OCI-LY7 (cell line): ENCODE results near the gene ATP6V1E1. TPM values are rescaled to one million over a fixed set of nuclear protein-coding genes. Genes with fewer than 3 reads are reported as not detected.
"Not testable (repeated sequence)": the region's sequence is repeated elsewhere in the genome, so short reads cannot be mapped to it uniquely, and the experiment has no call there.

Source experiments
- BruUV-seq: library from RNA; stranded (reverse); fragments of 400-500 nt; replicated peaks from 2 replicates; lab custom pipeline; 2021; lab: Mats Ljungman, UMichigan
- CTCF ChIA-PET: fragments of 300-600 bp; sonication (Branson Sonifier 250); formaldehyde crosslinking; loops from one replicate; lab custom pipeline; 2022; ENCODE audit warnings: antibody characterized with exemption; ENCODE audit not compliant: unreplicated experiment; lab: Charles Lee
- POLR2A ChIA-PET: fragments of 300-600 bp; sonication (Branson Sonifier 250); formaldehyde crosslinking; loops from one replicate; lab custom pipeline; 2022; ENCODE audit warnings: antibody characterized with exemption; lab: Charles Lee
- DNase-seq: peaks from one replicate; pipeline ENCODE4 v3.0.0-alpha.2; 2015; ENCODE audit warnings: low spot score
- H2AFZ ChIP-seq: fragments of 200-600 bp; sonication (generic), shearing (Covaris generic); 2 replicates; pipeline ENCODE4 v1.6.1; 2014; ENCODE audit warnings: mild to moderate bottlenecking, antibody characterized with exemption, low read length, moderate library complexity
- H3K27ac ChIP-seq: fragments of 200-600 bp; sonication (generic); 2 replicates; pipeline ENCODE4 v1.5.1; 2014; ENCODE audit warnings: mixed run types, low read depth, mild to moderate bottlenecking, moderate library complexity, low read length, inconsistent platforms; ENCODE audit not compliant: poor library complexity, severe bottlenecking
- H3K36me3 ChIP-seq: fragments of 200-600 bp; sonication (generic); 2 replicates; pipeline ENCODE4 v1.6.1; 2014; ENCODE audit warnings: mild to moderate bottlenecking, antibody characterized with exemption, low read length, moderate library complexity, mixed read lengths; ENCODE audit not compliant: insufficient read depth
- H3K4me1 ChIP-seq: fragments of 200-600 bp; sonication (generic); 2 replicates; pipeline ENCODE4 v1.5.1; 2014; ENCODE audit warnings: mild to moderate bottlenecking, low read length; ENCODE audit not compliant: insufficient read depth, poor library complexity, severe bottlenecking
- H3K4me2 ChIP-seq: fragments of 200-600 bp; sonication (generic); 2 replicates; pipeline ENCODE4 v1.6.1; 2014; ENCODE audit warnings: mild to moderate bottlenecking, low read length
- H3K4me3 ChIP-seq: fragments of 200-600 bp; sonication (generic); 2 replicates; pipeline ENCODE4 v1.5.1; 2014; ENCODE audit warnings: mild to moderate bottlenecking, low read depth, low read length; ENCODE audit not compliant: poor library complexity, severe bottlenecking
- H3K79me2 ChIP-seq: fragments of 200-600 bp; sonication (generic); 2 replicates; pipeline ENCODE4 v1.6.1; 2016; ENCODE audit warnings: low read depth, mild to moderate bottlenecking, low read length, moderate library complexity, mixed read lengths; ENCODE audit not compliant: insufficient read depth
- H3K9me2 ChIP-seq: fragments of 200-600 bp; sonication (generic); 2 replicates; pipeline ENCODE4 v1.6.1; 2016; ENCODE audit warnings: mild to moderate bottlenecking, low read length, mixed read lengths; ENCODE audit not compliant: insufficient read depth
- H3K9me3 ChIP-seq: fragments of 200-600 bp; sonication (generic); 2 replicates; pipeline ENCODE4 v1.6.1; 2014; ENCODE audit warnings: mild to moderate bottlenecking, mixed run types, low read length, mixed read lengths
- H4K20me1 ChIP-seq: fragments of 200-600 bp; sonication (generic); 2 replicates; pipeline ENCODE4 v1.6.1; 2014; ENCODE audit warnings: mild to moderate bottlenecking, antibody characterized with exemption, low read length, moderate library complexity, mixed read lengths; ENCODE audit not compliant: insufficient read depth
- EZH2phosphoT487 ChIP-seq: fragments of 200-600 bp; sonication (generic); IDR thresholded peaks from 2 replicates; pipeline ENCODE4 v1.6.1; 2018; ENCODE audit warnings: low read depth, borderline replicate concordance, mild to moderate bottlenecking, mixed run types, antibody characterized with exemption, low read length, moderate library complexity, mixed read lengths
- intact Hi-C: fragments of 100-400 bp; cut with micrococcal nuclease; formaldehyde crosslinking; loops from one replicate; pipeline ENCODE4 v1.10.0; 2022; ENCODE audit not compliant: unreplicated experiment
- total RNA-seq, 2 experiments: library from RNA; depleted of rRNA in 1 of 2; stranded (reverse); fragments of >200 nt in 1 of 2; shearing (Covaris generic) in 1 of 2; gene quantifications; 2 replicates each; pipeline ENCODE4 v1.2.3, GENCODE V29; 2014 to 2022
- TF ChIP-seq, protein P1 (sequence below): fragments of 200-600 bp; sonication (generic); conservative IDR thresholded peaks from 2 replicates; pipeline ENCODE4 v1.5.1; 2014; ENCODE audit warnings: mild to moderate bottlenecking, antibody characterized with exemption, low read length, moderate library complexity, mixed read lengths

The ATP6V1E1 gene
- total RNA-seq, 2 experiments from 2014 or later, result 82.2 to 100 TPM

DNA sequence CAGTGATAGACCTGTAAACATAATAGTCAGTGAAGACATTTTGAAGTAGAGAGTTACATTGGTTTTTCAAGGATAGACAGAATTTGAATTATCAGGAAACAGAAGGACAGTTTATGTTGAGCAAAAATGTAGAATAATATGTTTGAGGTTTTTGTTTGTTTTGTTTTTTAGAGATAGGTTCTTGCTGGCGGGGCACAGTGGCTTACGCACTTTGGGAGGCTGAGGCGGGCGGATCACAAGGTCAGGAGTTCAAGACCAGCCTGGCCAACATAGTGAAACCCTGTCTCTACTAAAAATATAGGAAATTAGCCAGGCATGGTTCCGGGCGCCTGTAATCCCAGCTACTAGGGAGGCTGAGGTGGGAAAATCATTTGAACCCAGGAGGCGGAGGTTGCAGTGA lies 45.6 kb upstream of the ATP6V1E1 start:
- no peak for TF ChIP-seq EZH2phosphoT487
- TF ChIP-seq, protein P1, sequence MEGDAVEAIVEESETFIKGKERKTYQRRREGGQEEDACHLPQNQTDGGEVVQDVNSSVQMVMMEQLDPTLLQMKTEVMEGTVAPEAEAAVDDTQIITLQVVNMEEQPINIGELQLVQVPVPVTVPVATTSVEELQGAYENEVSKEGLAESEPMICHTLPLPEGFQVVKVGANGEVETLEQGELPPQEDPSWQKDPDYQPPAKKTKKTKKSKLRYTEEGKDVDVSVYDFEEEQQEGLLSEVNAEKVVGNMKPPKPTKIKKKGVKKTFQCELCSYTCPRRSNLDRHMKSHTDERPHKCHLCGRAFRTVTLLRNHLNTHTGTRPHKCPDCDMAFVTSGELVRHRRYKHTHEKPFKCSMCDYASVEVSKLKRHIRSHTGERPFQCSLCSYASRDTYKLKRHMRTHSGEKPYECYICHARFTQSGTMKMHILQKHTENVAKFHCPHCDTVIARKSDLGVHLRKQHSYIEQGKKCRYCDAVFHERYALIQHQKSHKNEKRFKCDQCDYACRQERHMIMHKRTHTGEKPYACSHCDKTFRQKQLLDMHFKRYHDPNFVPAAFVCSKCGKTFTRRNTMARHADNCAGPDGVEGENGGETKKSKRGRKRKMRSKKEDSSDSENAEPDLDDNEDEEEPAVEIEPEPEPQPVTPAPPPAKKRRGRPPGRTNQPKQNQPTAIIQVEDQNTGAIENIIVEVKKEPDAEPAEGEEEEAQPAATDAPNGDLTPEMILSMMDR, result no peak
- ChIA-PET POLR2A (interaction anchor here (1.4 kb wide), 1 partner anchor 16 kb away, joined by 6 read pairs; no protein-coding TSS in a partner anchor), CTCF (no interaction called here)
- intact Hi-C loops, result no loop called here
- Histone ChIP-seq H3K79me2 (peaks cover 4% of the 10 kb centered on the region; the same call in 1 of the 2 replicates), H3K9me2 (no peaks in the 10 kb centered on the region), H3K4me1 (peaks cover 7% of the 10 kb centered on the region), H3K4me3 (no peak overlapping the region), H3K27ac (no peak overlapping the region), H3K36me3 (peaks cover 25% of the 10 kb centered on the region), H4K20me1 (no peaks in the 10 kb centered on the region), H3K9me3 (no peaks in the 10 kb centered on the region), H2AFZ (no peak overlapping the region), H3K4me2 (no peak overlapping the region)
- BruUV-seq, result no TSS peak
- no peak for DNase-seq

DNA sequence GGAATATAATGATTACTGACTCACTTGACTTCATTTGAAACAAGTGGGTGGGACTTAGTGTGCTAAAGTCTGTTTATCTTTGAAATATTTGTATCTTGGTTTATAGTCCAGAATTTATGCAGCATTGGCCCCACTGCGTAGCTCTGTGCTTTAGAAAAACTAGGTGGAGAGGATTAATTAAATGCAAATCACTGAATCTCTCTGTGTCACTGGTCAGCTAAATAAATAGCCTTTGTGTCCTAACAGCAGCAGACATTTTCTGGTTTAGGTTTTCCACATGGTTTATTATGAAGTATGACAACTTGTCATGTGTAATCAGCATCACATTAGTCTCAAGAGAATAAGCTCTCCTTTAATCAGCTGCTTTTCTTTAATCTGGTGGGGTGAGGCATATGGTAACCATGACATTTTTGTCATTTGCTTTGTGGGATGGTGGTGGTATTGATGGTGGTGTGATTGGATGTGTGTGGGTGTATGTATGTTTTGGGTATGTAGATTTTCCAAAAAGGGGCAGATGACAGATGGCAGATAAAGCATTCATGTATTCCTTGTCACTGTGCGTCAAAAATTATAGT lies 44.0 kb upstream of the ATP6V1E1 start:
- no peaks in the 10 kb centered on the region for H4K20me1 ChIP-seq
- POLR2A ChIA-PET, result interaction anchor here (0.5 to 1.2 kb wide), 2 partner anchors 19 to 20 kb away, joined by 3 to 7 read pairs; no protein-coding TSS in a partner anchor
- peaks cover 33% of the 10 kb centered on the region for H3K36me3 ChIP-seq
- no peaks in the 10 kb centered on the region for H3K9me2 ChIP-seq
- no peak overlapping the region for H3K4me3 ChIP-seq
- no peak for DNase-seq
- intact Hi-C loops, result no loop called here
- no peak overlapping the region for H3K4me2 ChIP-seq
- H3K79me2 ChIP-seq, result peaks cover 4% of the 10 kb centered on the region; the same call in 1 of the 2 replicates
- TF ChIP-seq, protein P1, result no peak
- no peak for TF ChIP-seq EZH2phosphoT487
- TSS peak; percentile 24 for BruUV-seq
- no peaks in the 10 kb centered on the region for H3K4me1 ChIP-seq
- H2AFZ ChIP-seq, result no peak overlapping the region
- CTCF ChIA-PET, result no interaction called here
- no peaks in the 10 kb centered on the region for H3K9me3 ChIP-seq
- H3K27ac ChIP-seq, result no peak overlapping the region

- CTCF ChIA-PET, result not testable (repeated sequence)
Measured at GRCh38 chr22:17671521-17672092, 43.1 kb upstream of the ATP6V1E1 start.

More at GRCh38 chr22:17671521-17672092, 43.1 kb upstream of the ATP6V1E1 start:
- H3K4me2 ChIP-seq, BruUV-seq, H3K4me3 ChIP-seq, H3K27ac ChIP-seq, H4K20me1 ChIP-seq, H3K9me2 ChIP-seq, H3K4me1 ChIP-seq, H3K9me3 ChIP-seq, H3K79me2 ChIP-seq, H2AFZ ChIP-seq, DNase-seq, intact Hi-C loops: not testable (repeated sequence)
- POLR2A ChIA-PET, result interaction anchor here (0.7 kb wide), 1 partner anchor 13 kb away, joined by 4 read pairs; no protein-coding TSS in a partner anchor
- peaks cover 42% of the 10 kb centered on the region for H3K36me3 ChIP-seq
